ENCODE data around the gene AVL9. TPM values are rescaled to one million over a fixed set of nuclear protein-coding genes. Genes with fewer than 3 reads are reported as not detected.
"Not testable (repeated sequence)": the region's sequence is repeated elsewhere in the genome, so short reads cannot be mapped to it uniquely, and the experiment has no call there.

Gene AVL9
- total RNA-seq, 1 donor from 2014 or later = 31.3 TPM

- DNase-seq; H3K27me3 ChIP-seq; H3K4me3 ChIP-seq; H3K27ac ChIP-seq; ATAC-seq; H3K36me3 ChIP-seq; intact Hi-C loops (cut with DNase I); H3K9me3 ChIP-seq; H3K4me1 ChIP-seq: not testable (repeated sequence)
These were observed 139.6 kb downstream of the AVL9 start for GRCh38 chr7:32634798-32635393.

GRCh38 chr7:32636725-32637462 is 141.6 kb downstream of the AVL9 start:
- H3K4me3 ChIP-seq; H3K27me3 ChIP-seq; DNase-seq; H3K36me3 ChIP-seq; H3K9me3 ChIP-seq; H3K27ac ChIP-seq; ATAC-seq; H3K4me1 ChIP-seq; intact Hi-C loops (cut with DNase I): not testable (repeated sequence)

GRCh38 chr7:32637611-32638010 is 142.3 kb downstream of the AVL9 start:
- DNase-seq; H3K9me3 ChIP-seq; H3K27ac ChIP-seq; H3K36me3 ChIP-seq; H3K4me3 ChIP-seq; H3K4me1 ChIP-seq; H3K27me3 ChIP-seq; intact Hi-C loops (cut with DNase I); ATAC-seq: not testable (repeated sequence)

Other genes with a start within 250 kb of the AVL9 start
- 29.1 TPM for gene LSM5, start 5.1 kb upstream of the AVL9 start, total RNA-seq

Data from upper lobe of right lung (tissue), 1 donor.